ENCODE data around the gene SWI5. TPM values are rescaled to one million over a fixed set of nuclear protein-coding genes. Genes with fewer than 3 reads are reported as not detected.

SWI5 gene
- total RNA-seq, 1 experiment from 2014 or later: 42.2 TPM

DNA sequence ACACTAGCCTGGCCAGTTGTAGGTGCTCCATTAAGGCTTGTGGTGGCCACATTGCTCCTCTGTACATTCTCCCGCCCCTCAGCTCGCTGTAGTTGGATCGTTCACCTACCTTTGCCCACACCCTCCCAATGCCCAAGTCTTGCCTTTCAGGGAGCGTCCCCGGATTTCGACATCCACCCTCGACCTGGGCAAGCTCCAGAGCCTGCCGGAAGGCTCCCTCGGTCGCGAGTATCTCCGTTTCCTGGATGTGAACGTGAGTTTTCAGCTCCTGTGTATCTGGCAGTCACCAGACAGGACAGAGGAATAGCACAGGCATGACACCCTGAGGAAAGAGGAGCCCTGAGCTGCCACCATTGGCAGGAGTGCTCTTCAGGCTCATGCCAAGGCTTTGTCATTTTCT, 49.6 kb downstream of the SWI5 start:
- DNase-seq (ENCODE audit: low read depth, low spot score): no peak
- in situ Hi-C loops (cut with HindIII; ENCODE audit: low pct_unique_long_range_greater_than_20kb, low sequenced_read_pairs): no loop called here

DNA sequence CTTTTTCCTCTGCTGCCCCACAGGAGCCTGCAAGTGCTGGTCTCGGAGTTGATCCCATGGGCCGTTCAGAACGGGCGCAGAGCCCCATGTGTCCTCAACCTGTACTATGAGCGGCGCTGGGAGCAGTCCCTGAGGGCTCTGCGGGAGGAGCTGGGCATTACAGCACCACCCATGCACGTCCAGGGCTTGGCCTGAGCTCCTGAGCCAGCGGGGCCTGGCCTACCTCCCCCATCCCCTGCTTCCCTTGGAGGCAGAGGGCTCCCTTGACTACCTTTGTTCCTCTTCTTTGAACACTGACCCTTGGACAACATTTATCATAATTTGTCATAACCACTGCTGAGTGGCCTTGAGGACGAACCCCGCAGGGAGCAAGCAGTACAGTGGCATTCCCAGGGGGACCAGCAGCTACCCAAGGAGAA, 57.4 kb downstream of the SWI5 start:
- DNase-seq (ENCODE audit: low read depth, low spot score): no peak
- in situ Hi-C loops (cut with HindIII; ENCODE audit: low pct_unique_long_range_greater_than_20kb, low sequenced_read_pairs): no loop called here

DNA sequence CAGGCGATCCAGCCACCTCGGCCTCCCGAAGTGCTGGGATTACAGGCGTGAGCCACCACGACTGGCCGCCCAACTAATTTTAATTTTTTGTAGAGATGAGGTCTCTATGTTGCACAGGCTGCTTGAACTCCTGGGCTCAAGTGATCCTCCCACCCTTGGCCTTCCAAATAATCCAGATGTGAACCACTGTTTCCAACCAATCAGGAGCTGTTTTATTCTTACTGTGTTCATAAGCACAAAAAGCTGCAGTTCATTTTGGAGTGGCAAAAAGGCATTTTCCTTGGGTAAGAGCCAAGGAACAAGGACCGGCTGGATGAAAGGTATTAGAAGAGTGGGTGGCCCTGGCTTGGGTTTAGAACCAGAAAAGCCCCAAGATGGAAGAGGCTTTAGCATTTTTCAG, 59.1 kb downstream of the SWI5 start:
- in situ Hi-C loops (cut with HindIII; ENCODE audit: low pct_unique_long_range_greater_than_20kb, low sequenced_read_pairs): no loop called here

DNA sequence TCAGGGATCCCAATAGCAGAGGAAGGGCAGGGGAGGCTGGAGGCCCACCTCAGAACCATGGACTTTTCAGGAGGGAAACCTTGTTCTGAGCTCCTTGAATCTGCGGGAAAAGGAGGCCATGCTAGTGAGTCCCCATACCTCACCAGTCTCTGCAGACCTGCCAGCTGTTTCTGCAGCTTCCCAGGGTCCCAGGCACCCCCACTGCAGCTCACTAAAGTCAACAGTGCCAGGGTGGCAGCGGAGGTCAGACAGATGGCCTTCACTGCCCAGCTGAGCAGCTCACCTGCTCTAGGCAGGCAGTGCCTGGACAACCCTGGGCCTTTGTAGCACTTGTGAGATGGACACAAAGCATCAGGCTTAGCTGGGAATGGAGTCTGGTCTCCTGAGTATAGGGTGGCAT, 59.8 kb downstream of the SWI5 start:
- DNase-seq (ENCODE audit: low read depth, low spot score): no peak
- in situ Hi-C loops (cut with HindIII; ENCODE audit: low pct_unique_long_range_greater_than_20kb, low sequenced_read_pairs): no loop called here

More for the DNA sequence above, 59.1 kb downstream of the SWI5 start:
- DNase-seq (ENCODE audit: low read depth, low spot score): no peak

GRCh38 chr9:128337936-128338335, 61.9 kb downstream of the SWI5 start:
- no peak for DNase-seq (ENCODE audit: low read depth, low spot score)
- in situ Hi-C loops (cut with HindIII; ENCODE audit: low pct_unique_long_range_greater_than_20kb, low sequenced_read_pairs): no loop called here

Small RNA genes within 50 kb of the gene (small RNA-seq; reads per million reads assigned to genes)
- gene MIR199B: 0 to 0.05 reads per million in 2 experiments
- 0 reads per million in 2 experiments for gene MIR3154

Other genes with a start within 250 kb of the SWI5 start
- 11.9 and 15.1 TPM in 2 replicates for gene NAIF1, start 209.0 kb upstream of the SWI5 start, total RNA-seq (2014; rRNA removed; shearing (Covaris generic))
- 26.5 and 30.8 TPM in 2 replicates for gene SLC25A25, start 208.0 kb upstream of the SWI5 start, total RNA-seq (2014; rRNA removed; shearing (Covaris generic))
- gene PTGES2, start 148.5 kb upstream of the SWI5 start, total RNA-seq (2014; rRNA removed; shearing (Covaris generic)): 122 and 123 TPM in 2 replicates
- gene LCN2, start 126.8 kb upstream of the SWI5 start, total RNA-seq (2014; rRNA removed; shearing (Covaris generic)): not detected in 2 replicates
- gene BBLN, start 116.0 kb upstream of the SWI5 start, total RNA-seq (2014; rRNA removed; shearing (Covaris generic)): 102 and 133 TPM in 2 replicates
- 19.8 and 24.9 TPM in 2 replicates for gene CIZ1, start 84.7 kb upstream of the SWI5 start, total RNA-seq (2014; rRNA removed; shearing (Covaris generic))
- 0.48 and 0.61 TPM in 2 replicates for gene DNM1, start 72.9 kb upstream of the SWI5 start, total RNA-seq (2014; rRNA removed; shearing (Covaris generic))
- gene GOLGA2, start 269 bp upstream of the SWI5 start, total RNA-seq (2014; rRNA removed; shearing (Covaris generic)): 73.6 and 75.3 TPM in 2 replicates
- 51.6 and 64.4 TPM in 2 replicates for gene TRUB2, start 46.2 kb downstream of the SWI5 start, total RNA-seq (2014; rRNA removed; shearing (Covaris generic))
- 31.5 and 38.6 TPM in 2 replicates for gene COQ4, start 46.6 kb downstream of the SWI5 start, total RNA-seq (2014; rRNA removed; shearing (Covaris generic))
- gene SLC27A4, start 64.3 kb downstream of the SWI5 start, total RNA-seq (2014; rRNA removed; shearing (Covaris generic)): 31.1 and 35.4 TPM in 2 replicates
- gene URM1, start 95.1 kb downstream of the SWI5 start, total RNA-seq (2014; rRNA removed; shearing (Covaris generic)): 86.1 and 90.1 TPM in 2 replicates
- 31.8 and 38.5 TPM in 2 replicates for gene CERCAM, start 144.6 kb downstream of the SWI5 start, total RNA-seq (2014; rRNA removed; shearing (Covaris generic))
- gene ODF2, start 179.7 kb downstream of the SWI5 start, total RNA-seq (2014; rRNA removed; shearing (Covaris generic)): 33.1 and 37.7 TPM in 2 replicates
- 42.2 and 43.3 TPM in 2 replicates for gene GLE1, start 228.4 kb downstream of the SWI5 start, total RNA-seq (2014; rRNA removed; shearing (Covaris generic))